NCI-H748 treated with DMSO at 0.1 percent for 48 hours (cell line): Measurements from ENCODE around the gene CCDC121.

Experiments used
- DNase-seq: peaks from one replicate; lab custom pipeline; 2025; lab: John Stamatoyannopoulos, UW

The CCDC121 gene

GRCh38 chr2:27628767-27629709, at the start of gene CCDC121, which contains the start of gene GPN1:
Gene CCDC121, minus strand, starts transcription at chr2:27629012. Its CDS starts 1,213 bp downstream, at chr2:27627799.
Gene GPN1, plus strand, starts transcription at chr2:27629050. Its CDS starts 9 bp downstream, at chr2:27629059.
- peak; percentile 86 for DNase-seq

- DNase-seq: no peak
Measured at GRCh38 chr2:27672723-27673486, 44.1 kb upstream of the CCDC121 start.

- no peak for DNase-seq
Measured at GRCh38 chr2:27671235-27671634, 42.4 kb upstream of the CCDC121 start.

- DNase-seq: no peak
Measured at GRCh38 chr2:27667446-27667845, 38.6 kb upstream of the CCDC121 start.

- no peak for DNase-seq
Measured at GRCh38 chr2:27664622-27665363, 36.0 kb upstream of the CCDC121 start.

GRCh38 chr2:27664154-27664574, 35.4 kb upstream of the CCDC121 start:
- no peak for DNase-seq

- DNase-seq: peak; percentile 62
Measured at GRCh38 chr2:27663285-27664153, 34.7 kb upstream of the CCDC121 start, which contains the start of the genes SLC4A1AP and SUPT7L. Gene SLC4A1AP, plus strand, starts transcription at chr2:27663889. Its CDS starts 26 bp downstream, at chr2:27663915. Gene SUPT7L, minus strand, starts transcription at chr2:27663614. Its CDS starts 1,422 bp downstream, at chr2:27662192.

GRCh38 chr2:27661371-27661770, 32.6 kb upstream of the CCDC121 start:
- no peak for DNase-seq

GRCh38 chr2:27655155-27655951, 26.5 kb upstream of the CCDC121 start:
- DNase-seq: no peak

GRCh38 chr2:27653397-27653796, 24.6 kb upstream of the CCDC121 start:
- no peak for DNase-seq

GRCh38 chr2:27652790-27653189, 24.0 kb upstream of the CCDC121 start:
- no peak for DNase-seq

- no peak for DNase-seq
Measured at GRCh38 chr2:27652341-27652740, 23.5 kb upstream of the CCDC121 start.

- DNase-seq: no peak
Measured at GRCh38 chr2:27651056-27651455, 22.2 kb upstream of the CCDC121 start.

GRCh38 chr2:27647737-27648136, 18.9 kb upstream of the CCDC121 start:
- DNase-seq: no peak

- DNase-seq: no peak
Measured at GRCh38 chr2:27647289-27647688, 18.5 kb upstream of the CCDC121 start.

GRCh38 chr2:27645197-27645596, 16.4 kb upstream of the CCDC121 start:
- DNase-seq: no peak

GRCh38 chr2:27640722-27641245, 12.0 kb upstream of the CCDC121 start:
- no peak for DNase-seq

- no peak for DNase-seq
Measured at GRCh38 chr2:27638709-27639108, 9.9 kb upstream of the CCDC121 start.

- DNase-seq: no peak
Measured at GRCh38 chr2:27638037-27638637, 9.3 kb upstream of the CCDC121 start.
